ENCODE results near the gene EOLA1.

GRCh38 chrX:149506349-149506748, 34.5 kb upstream of the EOLA1 start:
- TF ChIP-seq CTCF (IDR thresholded peaks at IDR 0.05): no peak
- no peak for TF ChIP-seq POLR2A (IDR thresholded peaks at IDR 0.05)
